ENCODE data around the gene ADPRS.

ADPRS gene

GRCh38 chr1:36080801-36081200, 7.9 kb upstream of the ADPRS start:
- no peaks in the 10 kb centered on the region for H3K36me3 ChIP-seq (ENCODE audit: insufficient read depth, low read length)
- H3K79me2 ChIP-seq (ENCODE audit: insufficient read depth, low read length) = no peaks in the 10 kb centered on the region
- no peaks in the 10 kb centered on the region for H3K9me3 ChIP-seq (ENCODE audit: insufficient read depth, low read length, severe bottlenecking)
- TF ChIP-seq EZH2 (IDR thresholded peaks at IDR 0.05; ENCODE audit: borderline replicate concordance, low read depth, low read length, severe bottlenecking) (no peak), CTCF (IDR thresholded peaks at IDR 0.05; ENCODE audit: borderline replicate concordance, extremely low read depth, low read length, poor library complexity, severe bottlenecking) (no peak)
- H3K4me3 ChIP-seq (ENCODE audit: low read depth in 1 of 2, low read length in 2 of 2) = no peak overlapping the region
- H3K9ac ChIP-seq (ENCODE audit: low read depth, low read length) = no peak overlapping the region
- no peak overlapping the region for H3K4me2 ChIP-seq (ENCODE audit: insufficient read depth, low read length)
- DNase-seq = no peak
- no peak for ATAC-seq (ENCODE audit: insufficient read depth, low read depth)
- H2AFZ ChIP-seq (ENCODE audit: low read depth, low read length) = no peak overlapping the region
- H4K20me1 ChIP-seq (ENCODE audit: insufficient read depth, low read length) = no peaks in the 10 kb centered on the region
- peaks cover 11% of the 10 kb centered on the region for H3K27me3 ChIP-seq (ENCODE audit: insufficient read depth, low read length, poor library complexity)
- H3K4me1 ChIP-seq (ENCODE audit: insufficient read depth, low read length) = peaks cover 7% of the 10 kb centered on the region; the same call in 1 of the 2 replicates
- H3K27ac ChIP-seq (ENCODE audit: low read length) = no peak overlapping the region

GRCh38 chr1:36081926-36082485, 6.7 kb upstream of the ADPRS start:
- H3K27me3 ChIP-seq (ENCODE audit: insufficient read depth, low read length, poor library complexity) = peaks cover 11% of the 10 kb centered on the region
- DNase-seq (no peak), ATAC-seq (ENCODE audit: insufficient read depth, low read depth) (no peak)
- H4K20me1 ChIP-seq (ENCODE audit: insufficient read depth, low read length) = no peaks in the 10 kb centered on the region
- no peaks in the 10 kb centered on the region for H3K79me2 ChIP-seq (ENCODE audit: insufficient read depth, low read length)
- no peak for TF ChIP-seq CTCF (IDR thresholded peaks at IDR 0.05; ENCODE audit: borderline replicate concordance, extremely low read depth, low read length, poor library complexity, severe bottlenecking)
- no peak for TF ChIP-seq EZH2 (IDR thresholded peaks at IDR 0.05; ENCODE audit: borderline replicate concordance, low read depth, low read length, severe bottlenecking)
- no peak overlapping the region for H2AFZ ChIP-seq (ENCODE audit: low read depth, low read length)
- H3K4me1 ChIP-seq (ENCODE audit: insufficient read depth, low read length) = peaks cover 7% of the 10 kb centered on the region; the same call in 1 of the 2 replicates
- H3K27ac ChIP-seq (ENCODE audit: low read length) = no peak overlapping the region
- H3K4me2 ChIP-seq (ENCODE audit: insufficient read depth, low read length) = no peak overlapping the region
- H3K9ac ChIP-seq (ENCODE audit: low read depth, low read length) = no peak overlapping the region
- H3K9me3 ChIP-seq (ENCODE audit: insufficient read depth, low read length, severe bottlenecking) = no peaks in the 10 kb centered on the region
- H3K36me3 ChIP-seq (ENCODE audit: insufficient read depth, low read length) = no peaks in the 10 kb centered on the region
- H3K4me3 ChIP-seq (ENCODE audit: low read depth in 1 of 2, low read length in 2 of 2) = no peak overlapping the region

DNA sequence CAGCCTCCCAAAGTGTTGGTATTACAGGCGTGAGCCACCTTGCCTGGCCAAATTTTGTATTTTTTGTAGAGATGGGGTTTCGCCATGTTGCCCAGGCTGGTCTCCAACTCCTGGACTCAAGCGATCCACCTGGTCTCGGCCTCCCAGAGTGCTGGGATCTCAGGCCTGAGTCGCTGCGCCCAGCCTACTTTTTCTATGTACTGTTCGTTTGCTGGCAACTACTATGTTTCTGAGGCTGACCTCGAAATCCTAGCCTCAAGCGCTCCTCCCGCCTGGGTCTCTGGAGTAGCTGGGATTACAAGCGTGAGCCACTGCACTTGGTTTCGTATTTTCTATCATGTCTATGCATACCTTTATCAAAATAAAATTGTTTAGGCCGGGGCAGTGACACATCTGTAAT, 5.5 kb upstream of the ADPRS start:
- no peak overlapping the region for H3K4me3 ChIP-seq (ENCODE audit: low read depth in 1 of 2, low read length in 2 of 2)
- DNase-seq (no peak), ATAC-seq (ENCODE audit: insufficient read depth, low read depth) (no peak)
- H3K27me3 ChIP-seq (ENCODE audit: insufficient read depth, low read length, poor library complexity) = peaks cover 11% of the 10 kb centered on the region
- H2AFZ ChIP-seq (ENCODE audit: low read depth, low read length) = no peak overlapping the region
- no peaks in the 10 kb centered on the region for H3K9me3 ChIP-seq (ENCODE audit: insufficient read depth, low read length, severe bottlenecking)
- no peak overlapping the region for H3K4me2 ChIP-seq (ENCODE audit: insufficient read depth, low read length)
- peaks cover 13% of the 10 kb centered on the region for H3K4me1 ChIP-seq (ENCODE audit: insufficient read depth, low read length)
- H4K20me1 ChIP-seq (ENCODE audit: insufficient read depth, low read length) = no peaks in the 10 kb centered on the region
- H3K36me3 ChIP-seq (ENCODE audit: insufficient read depth, low read length) = no peaks in the 10 kb centered on the region
- H3K79me2 ChIP-seq (ENCODE audit: insufficient read depth, low read length) = no peaks in the 10 kb centered on the region; the same call in 1 of the 2 replicates
- no peak overlapping the region for H3K9ac ChIP-seq (ENCODE audit: low read depth, low read length)
- no peak overlapping the region for H3K27ac ChIP-seq (ENCODE audit: low read length)
- TF ChIP-seq CTCF (IDR thresholded peaks at IDR 0.05; ENCODE audit: borderline replicate concordance, extremely low read depth, low read length, poor library complexity, severe bottlenecking) (no peak), EZH2 (IDR thresholded peaks at IDR 0.05; ENCODE audit: borderline replicate concordance, low read depth, low read length, severe bottlenecking) (no peak)

All from DND-41 (cell line).